Kidney epithelial cell (primary cell): Measurements from ENCODE around the gene MEA1. TPM values are rescaled to one million over a fixed set of nuclear protein-coding genes. Genes with fewer than 3 reads are reported as not detected.

Experiments used
- DNase-seq: peaks from one replicate; pipeline ENCODE4 v3.0.0-alpha.2; 2010; ENCODE audit warnings: low read depth
- H3K27me3 ChIP-seq: 2 replicates; pipeline ENCODE4 v1.6.0; 2011; ENCODE audit warnings: low read length; ENCODE audit not compliant: control insufficient read depth, insufficient read depth
- H3K36me3 ChIP-seq: 2 replicates; pipeline ENCODE4 v1.5.1; 2011; ENCODE audit warnings: low read length; ENCODE audit not compliant: control insufficient read depth, insufficient read depth
- H3K4me3 ChIP-seq: 2 replicates; pipeline ENCODE4 v1.5.1; 2011; ENCODE audit warnings: low read depth, mild to moderate bottlenecking, control low read depth, low read length
- CTCF ChIP-seq: IDR thresholded peaks from 2 replicates; pipeline ENCODE4 v1.5.1; 2011; ENCODE audit warnings: mild to moderate bottlenecking, moderate library complexity, low read length, control low read depth, inconsistent platforms; ENCODE audit not compliant: insufficient read depth, poor library complexity, severe bottlenecking
- total RNA-seq: library from RNA; depleted of rRNA; stranded (reverse); fragments of >200 nt; gene quantifications from 2 replicates; pipeline ENCODE4 v1.2.3, GENCODE V29; 2015

MEA1 gene
- total RNA-seq, 1 donor from 2014 or later = 65.2 TPM

- Histone ChIP-seq H3K36me3 (no peaks in the 10 kb centered on the region), H3K4me3 (peak overlapping the region; percentile 67), H3K27me3 (no peaks in the 10 kb centered on the region)
- no peak for TF ChIP-seq CTCF
- no peak for DNase-seq
Measured at GRCh38 chr6:42979523-42980177, 34.1 kb downstream of the MEA1 start.

- TF ChIP-seq CTCF = no peak
- Histone ChIP-seq H3K27me3 (no peaks in the 10 kb centered on the region), H3K4me3 (peak within 1 kb of the TSS; percentile 67), H3K36me3 (no peaks in the 10 kb centered on the region)
- DNase-seq = peak; percentile 58
Measured at GRCh38 chr6:42978839-42979522, 34.8 kb downstream of the MEA1 start, which contains the start of gene PEX6. TSS of gene PEX6 (minus strand) at chr6:42979181. CDS start at chr6:42979150, 31 bp downstream.

- Histone ChIP-seq H3K36me3 (no peaks in the 10 kb centered on the region), H3K27me3 (no peaks in the 10 kb centered on the region), H3K4me3 (peak overlapping the region; percentile 67)
- no peak for TF ChIP-seq CTCF
- no peak for DNase-seq
Measured at GRCh38 chr6:42978487-42978838, 35.3 kb downstream of the MEA1 start.

- DNase-seq = no peak
- H3K36me3 ChIP-seq = no peaks in the 10 kb centered on the region
Measured at GRCh38 chr6:42974919-42975505, 38.7 kb downstream of the MEA1 start.

GRCh38 chr6:42973926-42974325 is 39.8 kb downstream of the MEA1 start:
- Histone ChIP-seq H3K4me3 (no peak overlapping the region), H3K27me3 (no peaks in the 10 kb centered on the region), H3K36me3 (no peaks in the 10 kb centered on the region)
- DNase-seq = no peak
- TF ChIP-seq CTCF = no peak

More at GRCh38 chr6:42974919-42975505, 38.7 kb downstream of the MEA1 start:
- Histone ChIP-seq H3K27me3 (no peaks in the 10 kb centered on the region), H3K4me3 (no peak overlapping the region)
- TF ChIP-seq CTCF = no peak
